Body of pancreas (tissue), 4 donors: ENCODE data around the gene ITGB6. TPM values are rescaled to one million over a fixed set of nuclear protein-coding genes. Genes with fewer than 3 reads are reported as not detected.

ENCODE experiments used
- ATAC-seq: fragments of 150-250 bp; one replicate; pipeline ENCODE4 v1.9.1; 2016
- DNase-seq, 4 donors: peaks; one replicate each; pipeline ENCODE4 v3.0.0-alpha.2; 2019
- H3K27ac ChIP-seq, 4 donors: fragments of 200-600 bp; sonication (generic); 1 replicate in 3 of 4; 2 replicates in 1 of 4; pipeline versions ENCODE4 v1.5.1 to v1.6.1; 2016 to 2019; ENCODE audit warnings: mild to moderate bottlenecking in 1 of 4, mixed read lengths in 1 of 4, moderate library complexity in 1 of 4
- H3K27me3 ChIP-seq, 2 donors: fragments of 200-600 bp; sonication (generic); one replicate each; pipeline ENCODE4 v1.6.0; 2016; ENCODE audit warnings: mild to moderate bottlenecking in 1 of 2
- H3K36me3 ChIP-seq, 2 donors: fragments of 200-600 bp; sonication (generic); replicated peaks in 1 of 2; 2 replicates each; pipeline ENCODE4 v1.5.1; 2016; ENCODE audit warnings: low read depth in 2 of 2; ENCODE audit not compliant: insufficient read depth in 1 of 2
- H3K4me1 ChIP-seq: fragments of 200-600 bp; sonication (generic); one replicate; pipeline ENCODE4 v1.6.0; 2016
- H3K4me3 ChIP-seq, 2 donors: fragments of 200-600 bp; sonication (generic); 1 replicate in 1 of 2; 2 replicates in 1 of 2; pipeline ENCODE4 v1.5.1; 2016 to 2019
- H3K9me3 ChIP-seq, 3 donors: fragments of 200-600 bp; sonication (generic); 1 replicate in 2 of 3; 2 replicates in 1 of 3; pipeline ENCODE4 v1.5.1; 2016
- CTCF ChIP-seq, 7 experiments: fragments of 450-650 bp in 4 of 7; fragments of 200-600 bp in 3 of 7; sonication (generic) in 3 of 7; IDR thresholded peaks; one replicate each; pipeline ENCODE4 v1.5.1; 2016 to 2019; ENCODE audit warnings: antibody characterized with exemption in 7 of 7
- POLR2A ChIP-seq, 3 donors: fragments of 450-650 bp; IDR thresholded peaks; one replicate each; pipeline ENCODE4 v1.6.1; 2016; ENCODE audit warnings: antibody characterized with exemption in 3 of 3, mild to moderate bottlenecking in 2 of 3
- WGBS, 2 donors: methylation state at CpG; one replicate each; pipeline ENCODE4 v1.1.5; 2017; 5-methylcytosine and 5-hydroxymethylcytosine counted together
- intact Hi-C: fragments of 100-400 bp; cut with DNase I; formaldehyde crosslinking; loops from one replicate; pipeline ENCODE4 v1.15.1; 2023
- total RNA-seq, 2 donors: library from RNA; depleted of rRNA; stranded (reverse); fragments of >200 nt; gene quantifications; one replicate each; pipeline ENCODE4 v1.1.0, GENCODE V29; 2016

ITGB6 gene
- total RNA-seq, 2 donors from 2014 or later: 5.3 to 9.9 TPM

GRCh38 chr2:160114020-160114419 lies 86.1 kb downstream of the ITGB6 start:
- Histone ChIP-seq H3K9me3 (no peaks in the 10 kb centered on the region), H3K4me1 (no peaks in the 10 kb centered on the region), H3K27ac (no peak overlapping the region), H3K36me3 (no peaks in the 10 kb centered on the region), H3K4me3 (no peak overlapping the region), H3K27me3 (no peaks in the 10 kb centered on the region)
- no peak for ATAC-seq
- no peak for TF ChIP-seq CTCF (IDR thresholded peaks at IDR 0.05)
- no peak for DNase-seq
- intact Hi-C loops: no loop called here
- 92 to 93% methylated on average over 3 of the region's 3 CpGs for WGBS, 2 donors

GRCh38 chr2:160111951-160112798 lies 87.9 kb downstream of the ITGB6 start:
- no peaks in the 10 kb centered on the region for H3K27me3 ChIP-seq
- 70 to 78% methylated on average over 8 of the region's 8 CpGs for WGBS, 2 donors
- ATAC-seq (no peak), DNase-seq (no peak)
- no peaks in the 10 kb centered on the region for H3K4me1 ChIP-seq
- TF ChIP-seq CTCF (IDR thresholded peaks at IDR 0.05) (no peak), POLR2A (IDR thresholded peaks at IDR 0.05) (no peak)
- no peak overlapping the region for H3K27ac ChIP-seq
- intact Hi-C loops: no loop called here
- H3K36me3 ChIP-seq: no peaks in the 10 kb centered on the region
- no peaks in the 10 kb centered on the region for H3K9me3 ChIP-seq
- no peak overlapping the region for H3K4me3 ChIP-seq

- DNase-seq (no peak), ATAC-seq (no peak)
- TF ChIP-seq CTCF (IDR thresholded peaks at IDR 0.05): no peak
- no peak for TF ChIP-seq POLR2A (IDR thresholded peaks at IDR 0.05)
- H3K36me3 ChIP-seq: no peaks in the 10 kb centered on the region
- H3K9me3 ChIP-seq: no peaks in the 10 kb centered on the region
- H3K27me3 ChIP-seq: no peaks in the 10 kb centered on the region
- intact Hi-C loops: no loop called here
- no peak overlapping the region for H3K4me3 ChIP-seq
- H3K27ac ChIP-seq: no peak overlapping the region
- WGBS, 2 donors: 72% methylated on average over 7 of the region's 7 CpGs
- H3K4me1 ChIP-seq: no peaks in the 10 kb centered on the region
Measured at GRCh38 chr2:160110674-160111239, 89.3 kb downstream of the ITGB6 start.

GRCh38 chr2:160109939-160110673 lies 90.0 kb downstream of the ITGB6 start:
- no peaks in the 10 kb centered on the region for H3K9me3 ChIP-seq
- TF ChIP-seq CTCF (IDR thresholded peaks at IDR 0.05) (peak; percentile 35 to 92 (median 78)), POLR2A (IDR thresholded peaks at IDR 0.05) (no peak)
- no peaks in the 10 kb centered on the region for H3K27me3 ChIP-seq
- no peaks in the 10 kb centered on the region for H3K36me3 ChIP-seq
- intact Hi-C loops: no loop called here
- no peak overlapping the region for H3K4me3 ChIP-seq
- WGBS, 2 donors: 30 to 40% methylated on average over 8 of the region's 8 CpGs
- DNase-seq (peak; percentile 69 to 78 (median 77)), ATAC-seq (peak; percentile 87)
- no peak overlapping the region for H3K27ac ChIP-seq
- no peaks in the 10 kb centered on the region for H3K4me1 ChIP-seq
